Panc1 (cell line): Measurements from ENCODE around the gene BFSP1.

Experiments
- POLR2AphosphoS5 ChIP-seq: IDR thresholded peaks from 2 replicates; pipeline ENCODE4 v1.6.1; 2012; ENCODE audit warnings: mild to moderate bottlenecking, low read depth, low read length, moderate library complexity
- SIN3A ChIP-seq: IDR thresholded peaks from 2 replicates; pipeline ENCODE4 v1.6.1; 2012; ENCODE audit warnings: low read depth, mild to moderate bottlenecking, low read length, moderate library complexity, borderline replicate concordance; ENCODE audit not compliant: insufficient read depth
- TCF7L2 ChIP-seq: IDR thresholded peaks from 2 replicates; pipeline ENCODE4 v1.6.1; 2011; ENCODE audit warnings: mild to moderate bottlenecking, low read depth, low read length, inconsistent platforms
- TF ChIP-seq, protein P1 (sequence below): fragments of 450-650 bp; IDR thresholded peaks from 2 replicates; pipeline ENCODE4 v1.5.1; 2017; ENCODE audit warnings: mild to moderate bottlenecking
- TF ChIP-seq, protein P2 (sequence below), 2 experiments: IDR thresholded peaks; 2 replicates each; pipeline ENCODE4 v1.6.1; 2011 to 2012; ENCODE audit warnings: low read depth in 2 of 2, control low read depth in 1 of 2, low read length in 1 of 2, mild to moderate bottlenecking in 1 of 2, moderate library complexity in 1 of 2; ENCODE audit not compliant: insufficient read depth in 1 of 2

DNA sequence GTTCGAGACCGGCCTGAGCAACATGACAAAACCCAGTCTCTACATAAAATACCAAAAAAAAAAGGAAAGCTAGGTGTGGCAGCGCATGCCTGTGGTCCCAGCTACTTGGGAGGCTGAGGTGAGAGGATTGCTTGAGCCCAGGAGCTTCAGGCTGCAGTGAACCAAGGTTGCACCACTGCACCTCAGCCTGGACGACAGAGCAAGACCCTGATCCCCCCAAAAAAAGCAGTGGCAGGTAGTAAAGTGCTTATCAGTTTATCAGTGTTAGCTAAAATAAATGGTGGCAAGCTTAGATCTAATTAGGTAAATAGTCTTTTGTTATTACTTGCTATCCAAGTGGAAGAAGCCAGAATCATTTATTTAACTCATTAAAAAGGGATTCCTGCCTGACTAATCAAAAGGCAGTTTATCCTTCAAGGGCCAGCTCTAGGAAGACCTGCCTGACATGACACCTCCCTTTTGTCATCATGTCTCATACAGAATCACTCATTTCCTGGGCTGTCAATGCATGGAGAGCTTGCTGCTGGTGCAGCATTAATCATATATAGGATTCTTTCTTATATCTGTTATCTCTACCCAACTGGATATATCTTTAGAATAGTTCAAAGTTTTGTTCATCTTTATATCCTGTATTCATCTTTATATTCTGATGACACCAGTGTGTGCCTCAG, 48.3 kb upstream of the BFSP1 start:
- TF ChIP-seq, protein P1, sequence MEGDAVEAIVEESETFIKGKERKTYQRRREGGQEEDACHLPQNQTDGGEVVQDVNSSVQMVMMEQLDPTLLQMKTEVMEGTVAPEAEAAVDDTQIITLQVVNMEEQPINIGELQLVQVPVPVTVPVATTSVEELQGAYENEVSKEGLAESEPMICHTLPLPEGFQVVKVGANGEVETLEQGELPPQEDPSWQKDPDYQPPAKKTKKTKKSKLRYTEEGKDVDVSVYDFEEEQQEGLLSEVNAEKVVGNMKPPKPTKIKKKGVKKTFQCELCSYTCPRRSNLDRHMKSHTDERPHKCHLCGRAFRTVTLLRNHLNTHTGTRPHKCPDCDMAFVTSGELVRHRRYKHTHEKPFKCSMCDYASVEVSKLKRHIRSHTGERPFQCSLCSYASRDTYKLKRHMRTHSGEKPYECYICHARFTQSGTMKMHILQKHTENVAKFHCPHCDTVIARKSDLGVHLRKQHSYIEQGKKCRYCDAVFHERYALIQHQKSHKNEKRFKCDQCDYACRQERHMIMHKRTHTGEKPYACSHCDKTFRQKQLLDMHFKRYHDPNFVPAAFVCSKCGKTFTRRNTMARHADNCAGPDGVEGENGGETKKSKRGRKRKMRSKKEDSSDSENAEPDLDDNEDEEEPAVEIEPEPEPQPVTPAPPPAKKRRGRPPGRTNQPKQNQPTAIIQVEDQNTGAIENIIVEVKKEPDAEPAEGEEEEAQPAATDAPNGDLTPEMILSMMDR = no peak
- TF ChIP-seq POLR2AphosphoS5 (no peak), TCF7L2 (no peak), SIN3A (no peak)
- TF ChIP-seq, protein P2, sequence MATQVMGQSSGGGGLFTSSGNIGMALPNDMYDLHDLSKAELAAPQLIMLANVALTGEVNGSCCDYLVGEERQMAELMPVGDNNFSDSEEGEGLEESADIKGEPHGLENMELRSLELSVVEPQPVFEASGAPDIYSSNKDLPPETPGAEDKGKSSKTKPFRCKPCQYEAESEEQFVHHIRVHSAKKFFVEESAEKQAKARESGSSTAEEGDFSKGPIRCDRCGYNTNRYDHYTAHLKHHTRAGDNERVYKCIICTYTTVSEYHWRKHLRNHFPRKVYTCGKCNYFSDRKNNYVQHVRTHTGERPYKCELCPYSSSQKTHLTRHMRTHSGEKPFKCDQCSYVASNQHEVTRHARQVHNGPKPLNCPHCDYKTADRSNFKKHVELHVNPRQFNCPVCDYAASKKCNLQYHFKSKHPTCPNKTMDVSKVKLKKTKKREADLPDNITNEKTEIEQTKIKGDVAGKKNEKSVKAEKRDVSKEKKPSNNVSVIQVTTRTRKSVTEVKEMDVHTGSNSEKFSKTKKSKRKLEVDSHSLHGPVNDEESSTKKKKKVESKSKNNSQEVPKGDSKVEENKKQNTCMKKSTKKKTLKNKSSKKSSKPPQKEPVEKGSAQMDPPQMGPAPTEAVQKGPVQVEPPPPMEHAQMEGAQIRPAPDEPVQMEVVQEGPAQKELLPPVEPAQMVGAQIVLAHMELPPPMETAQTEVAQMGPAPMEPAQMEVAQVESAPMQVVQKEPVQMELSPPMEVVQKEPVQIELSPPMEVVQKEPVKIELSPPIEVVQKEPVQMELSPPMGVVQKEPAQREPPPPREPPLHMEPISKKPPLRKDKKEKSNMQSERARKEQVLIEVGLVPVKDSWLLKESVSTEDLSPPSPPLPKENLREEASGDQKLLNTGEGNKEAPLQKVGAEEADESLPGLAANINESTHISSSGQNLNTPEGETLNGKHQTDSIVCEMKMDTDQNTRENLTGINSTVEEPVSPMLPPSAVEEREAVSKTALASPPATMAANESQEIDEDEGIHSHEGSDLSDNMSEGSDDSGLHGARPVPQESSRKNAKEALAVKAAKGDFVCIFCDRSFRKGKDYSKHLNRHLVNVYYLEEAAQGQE (IDR thresholded peaks at IDR 0.05; ENCODE audit: insufficient read depth in 1 of 2, low read depth in 2 of 2, low read length in 1 of 2) = no peak
